Measurements from ENCODE around the gene MINAR2. TPM values are rescaled to one million over a fixed set of nuclear protein-coding genes. Genes with fewer than 3 reads are reported as not detected.

MINAR2 gene
- total RNA-seq, 1 experiment from 2014 or later = not detected

GRCh38 chr5:129781594-129781993, 33.7 kb downstream of the MINAR2 start:
- H3K4me3 ChIP-seq = no peak overlapping the region
- TF ChIP-seq, protein P1, sequence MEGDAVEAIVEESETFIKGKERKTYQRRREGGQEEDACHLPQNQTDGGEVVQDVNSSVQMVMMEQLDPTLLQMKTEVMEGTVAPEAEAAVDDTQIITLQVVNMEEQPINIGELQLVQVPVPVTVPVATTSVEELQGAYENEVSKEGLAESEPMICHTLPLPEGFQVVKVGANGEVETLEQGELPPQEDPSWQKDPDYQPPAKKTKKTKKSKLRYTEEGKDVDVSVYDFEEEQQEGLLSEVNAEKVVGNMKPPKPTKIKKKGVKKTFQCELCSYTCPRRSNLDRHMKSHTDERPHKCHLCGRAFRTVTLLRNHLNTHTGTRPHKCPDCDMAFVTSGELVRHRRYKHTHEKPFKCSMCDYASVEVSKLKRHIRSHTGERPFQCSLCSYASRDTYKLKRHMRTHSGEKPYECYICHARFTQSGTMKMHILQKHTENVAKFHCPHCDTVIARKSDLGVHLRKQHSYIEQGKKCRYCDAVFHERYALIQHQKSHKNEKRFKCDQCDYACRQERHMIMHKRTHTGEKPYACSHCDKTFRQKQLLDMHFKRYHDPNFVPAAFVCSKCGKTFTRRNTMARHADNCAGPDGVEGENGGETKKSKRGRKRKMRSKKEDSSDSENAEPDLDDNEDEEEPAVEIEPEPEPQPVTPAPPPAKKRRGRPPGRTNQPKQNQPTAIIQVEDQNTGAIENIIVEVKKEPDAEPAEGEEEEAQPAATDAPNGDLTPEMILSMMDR (conservative IDR thresholded peaks at IDR 0.05) = no peak
- TF ChIP-seq EZH2 (IDR thresholded peaks at IDR 0.05; ENCODE audit: low read depth) = no peak
- CTCF ChIA-PET = no interaction called here
- H3K4me1 ChIP-seq (replicated peaks; ENCODE audit: insufficient read depth) = no peaks in the 10 kb centered on the region
- H3F3A ChIP-seq (ENCODE audit: insufficient read depth, low read depth) = no peaks in the 10 kb centered on the region
- no peak overlapping the region for H2AFZ ChIP-seq
- no peak overlapping the region for H3K4me2 ChIP-seq
- H3K27me3 ChIP-seq (ENCODE audit: insufficient read depth, low read depth) = no peaks in the 10 kb centered on the region
- DNase-seq = no peak
- H4K20me1 ChIP-seq (ENCODE audit: insufficient read depth) = no peaks in the 10 kb centered on the region; the same call in 1 of the 2 replicates
- H3K36me3 ChIP-seq (ENCODE audit: low read depth) = no peaks in the 10 kb centered on the region
- no peak overlapping the region for H3K27ac ChIP-seq
- intact Hi-C loops (cut with micrococcal nuclease; ENCODE audit: unreplicated experiment) = no loop called here
- POLR2A ChIA-PET (ENCODE audit: unreplicated experiment) = no interaction called here
- no peaks in the 10 kb centered on the region for H3K79me2 ChIP-seq (ENCODE audit: low read depth)
- no TSS peak for BruUV-seq (replicated peaks)
- H3K9me2 ChIP-seq (ENCODE audit: insufficient read depth) = no peaks in the 10 kb centered on the region
- no peaks in the 10 kb centered on the region for H3K9me3 ChIP-seq (ENCODE audit: insufficient read depth, low read depth)

DNA sequence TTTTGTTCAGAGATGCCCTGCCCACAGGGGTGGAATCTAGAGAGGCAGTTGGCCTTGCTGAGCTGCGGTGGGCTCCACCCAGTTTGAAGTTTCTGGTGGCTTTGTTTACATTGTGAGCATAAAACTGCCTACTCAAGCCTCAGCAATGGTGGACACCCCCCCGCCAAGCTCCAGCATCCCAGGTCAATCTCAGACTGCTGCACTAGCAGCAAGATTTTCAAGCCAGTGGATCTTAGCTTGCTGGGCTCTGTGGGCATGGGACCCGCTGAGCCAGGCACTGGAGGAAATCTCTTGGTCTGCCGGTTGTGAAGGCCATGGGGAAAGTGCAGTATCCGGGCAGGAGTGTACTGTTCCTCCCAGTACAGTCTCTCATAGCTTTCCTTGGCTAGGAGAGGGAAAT, 55.5 kb downstream of the MINAR2 start:
- Histone ChIP-seq H3K27me3 (ENCODE audit: insufficient read depth, low read depth) (no peaks in the 10 kb centered on the region), H3K79me2 (ENCODE audit: low read depth) (no peaks in the 10 kb centered on the region)

DNA sequence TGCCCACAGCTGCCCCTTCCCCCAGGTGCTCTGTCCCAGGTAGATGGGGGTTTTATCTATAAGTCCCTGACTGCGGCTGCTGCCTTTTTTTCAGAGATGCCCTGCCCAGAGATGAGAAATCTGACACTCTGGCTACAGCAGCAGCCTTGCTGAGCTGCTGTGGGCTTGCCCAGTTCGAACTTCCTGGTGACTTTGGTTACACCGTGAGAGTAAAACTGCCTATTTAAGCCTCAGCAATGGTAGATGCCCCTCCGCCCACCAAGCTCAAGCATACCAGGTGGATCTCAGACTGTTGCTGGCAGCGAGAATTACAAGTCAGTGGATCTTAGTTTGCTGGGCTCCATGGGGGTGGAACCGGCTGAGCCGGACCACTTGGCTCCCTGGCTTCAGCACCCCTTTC, 56.8 kb downstream of the MINAR2 start:
- Histone ChIP-seq H3K4me2 (no peak overlapping the region), H3K36me3 (ENCODE audit: low read depth) (no peaks in the 10 kb centered on the region), H3K27me3 (ENCODE audit: insufficient read depth, low read depth) (no peaks in the 10 kb centered on the region), H4K20me1 (ENCODE audit: insufficient read depth) (no peaks in the 10 kb centered on the region), H3K4me1 (replicated peaks; ENCODE audit: insufficient read depth) (no peaks in the 10 kb centered on the region), H3K79me2 (ENCODE audit: low read depth) (no peaks in the 10 kb centered on the region), H3K9me3 (ENCODE audit: insufficient read depth, low read depth) (no peaks in the 10 kb centered on the region), H2AFZ (no peak overlapping the region), H3K27ac (no peak overlapping the region), H3K4me3 (no peak overlapping the region), H3F3A (ENCODE audit: insufficient read depth, low read depth) (no peaks in the 10 kb centered on the region), H3K9me2 (ENCODE audit: insufficient read depth) (no peaks in the 10 kb centered on the region)
- DNase-seq = peak in 1 of 2 experiments; percentile 2
- BruUV-seq (replicated peaks) = no TSS peak
- intact Hi-C loops (cut with micrococcal nuclease; ENCODE audit: unreplicated experiment) = no loop called here
- no peak for TF ChIP-seq EZH2 (IDR thresholded peaks at IDR 0.05; ENCODE audit: low read depth)
- TF ChIP-seq, protein P1 (conservative IDR thresholded peaks at IDR 0.05) = no peak
- CTCF ChIA-PET = no interaction called here
- POLR2A ChIA-PET (ENCODE audit: unreplicated experiment) = no interaction called here

More for the DNA sequence above, 55.5 kb downstream of the MINAR2 start:
- ChIA-PET POLR2A (ENCODE audit: unreplicated experiment) (no interaction called here), CTCF (no interaction called here)
- Histone ChIP-seq H3K9me3 (ENCODE audit: insufficient read depth, low read depth) (no peaks in the 10 kb centered on the region), H3K9me2 (ENCODE audit: insufficient read depth) (no peaks in the 10 kb centered on the region), H3K27ac (no peak overlapping the region), H3K4me2 (no peak overlapping the region), H3K4me3 (no peak overlapping the region), H3K36me3 (ENCODE audit: low read depth) (no peaks in the 10 kb centered on the region), H4K20me1 (ENCODE audit: insufficient read depth) (no peaks in the 10 kb centered on the region), H2AFZ (no peak overlapping the region), H3F3A (ENCODE audit: insufficient read depth, low read depth) (no peaks in the 10 kb centered on the region), H3K4me1 (replicated peaks; ENCODE audit: insufficient read depth) (no peaks in the 10 kb centered on the region)
- no TSS peak for BruUV-seq (replicated peaks)
- TF ChIP-seq EZH2 (IDR thresholded peaks at IDR 0.05; ENCODE audit: low read depth) = no peak
- TF ChIP-seq, protein P1 (conservative IDR thresholded peaks at IDR 0.05) = no peak
- no peak for DNase-seq
- intact Hi-C loops (cut with micrococcal nuclease; ENCODE audit: unreplicated experiment) = no loop called here

Data from PC-9 (cell line).